GM08714 (cell line): ENCODE measurements around the gene SYNPO.

Experiments used
- H3K4me3 ChIP-seq: fragments of 200-500 bp; sonication (Bioruptor generic); 2 replicates; pipeline ENCODE4 v1.5.1; 2014; ENCODE audit warnings: mild to moderate bottlenecking, low read length, inconsistent platforms
- ZNF274 ChIP-seq: IDR thresholded peaks from 2 replicates; pipeline ENCODE4 v1.6.1; 2012; ENCODE audit warnings: mild to moderate bottlenecking, low read depth, low read length

The SYNPO gene, protein sequence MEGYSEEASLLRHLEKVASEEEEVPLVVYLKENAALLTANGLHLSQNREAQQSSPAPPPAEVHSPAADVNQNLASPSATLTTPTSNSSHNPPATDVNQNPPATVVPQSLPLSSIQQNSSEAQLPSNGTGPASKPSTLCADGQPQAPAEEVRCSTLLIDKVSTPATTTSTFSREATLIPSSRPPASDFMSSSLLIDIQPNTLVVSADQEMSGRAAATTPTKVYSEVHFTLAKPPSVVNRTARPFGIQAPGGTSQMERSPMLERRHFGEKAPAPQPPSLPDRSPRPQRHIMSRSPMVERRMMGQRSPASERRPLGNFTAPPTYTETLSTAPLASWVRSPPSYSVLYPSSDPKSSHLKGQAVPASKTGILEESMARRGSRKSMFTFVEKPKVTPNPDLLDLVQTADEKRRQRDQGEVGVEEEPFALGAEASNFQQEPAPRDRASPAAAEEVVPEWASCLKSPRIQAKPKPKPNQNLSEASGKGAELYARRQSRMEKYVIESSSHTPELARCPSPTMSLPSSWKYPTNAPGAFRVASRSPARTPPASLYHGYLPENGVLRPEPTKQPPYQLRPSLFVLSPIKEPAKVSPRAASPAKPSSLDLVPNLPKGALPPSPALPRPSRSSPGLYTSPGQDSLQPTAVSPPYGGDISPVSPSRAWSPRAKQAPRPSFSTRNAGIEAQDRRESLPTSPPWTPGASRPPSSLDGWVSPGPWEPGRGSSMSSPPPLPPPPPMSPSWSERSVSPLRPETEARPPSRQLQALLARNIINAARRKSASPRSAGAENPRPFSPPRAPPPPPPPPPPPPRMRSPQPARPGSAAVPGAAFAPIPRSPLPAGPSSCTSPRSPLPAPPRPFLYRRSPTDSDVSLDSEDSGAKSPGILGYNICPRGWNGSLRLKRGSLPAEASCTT

DNA sequence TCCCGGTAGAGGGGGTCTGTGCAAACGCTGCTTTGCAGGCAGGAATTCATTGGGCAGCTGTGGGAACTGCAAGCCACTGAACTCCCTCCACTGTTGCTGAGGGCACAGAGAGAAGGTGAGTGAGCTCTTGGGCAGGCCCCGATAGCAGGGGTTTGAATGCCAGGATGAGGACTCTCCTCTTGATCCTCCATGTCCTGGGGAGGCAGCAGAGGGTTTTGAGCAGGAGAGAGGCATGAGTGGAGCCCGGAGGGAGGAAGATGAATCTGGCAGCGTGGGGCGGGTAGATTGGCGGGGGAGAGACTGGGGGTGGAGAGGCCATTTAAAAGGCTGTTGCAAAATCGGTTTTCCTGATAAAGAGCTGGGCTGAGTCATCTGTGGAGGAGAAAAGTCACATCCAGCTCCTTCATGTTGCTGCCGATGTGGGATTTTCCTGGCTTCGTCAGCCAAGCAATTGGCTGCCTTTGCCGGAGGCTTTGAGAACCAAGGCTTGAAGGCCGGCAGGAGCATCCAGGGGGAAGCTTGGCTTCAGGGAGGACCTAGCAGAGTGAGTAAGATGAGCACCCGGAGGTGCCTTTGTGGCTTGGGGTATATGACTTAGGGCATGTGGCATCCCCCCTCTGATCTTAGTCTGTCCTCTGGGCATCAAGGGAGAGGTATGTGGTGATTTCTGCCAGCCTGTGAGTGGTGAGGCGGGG, at the start of gene SYNPO:
Gene SYNPO, plus strand, starts transcription at position 350 of the 695 bp plus-strand sequence. CDS start 7,616 bp downstream, outside the sequence.
- TF ChIP-seq ZNF274: no peak
- H3K4me3 ChIP-seq: no peak within 1 kb of the TSS

GRCh38 chr5:150590979-150591695, 49.3 kb upstream of the SYNPO start:
- H3K4me3 ChIP-seq: no peak overlapping the region

GRCh38 chr5:150593593-150593992, 46.9 kb upstream of the SYNPO start:
- no peak overlapping the region for H3K4me3 ChIP-seq

More at GRCh38 chr5:150590979-150591695, 49.3 kb upstream of the SYNPO start:
- no peak for TF ChIP-seq ZNF274

GRCh38 chr5:150593996-150594395, 46.5 kb upstream of the SYNPO start:
- no peak overlapping the region for H3K4me3 ChIP-seq

More at GRCh38 chr5:150593593-150593992, 46.9 kb upstream of the SYNPO start:
- TF ChIP-seq ZNF274: no peak

GRCh38 chr5:150595466-150596031, 44.9 kb upstream of the SYNPO start:
- H3K4me3 ChIP-seq: no peak overlapping the region
- no peak for TF ChIP-seq ZNF274

More at GRCh38 chr5:150593996-150594395, 46.5 kb upstream of the SYNPO start:
- TF ChIP-seq ZNF274: no peak

DNA sequence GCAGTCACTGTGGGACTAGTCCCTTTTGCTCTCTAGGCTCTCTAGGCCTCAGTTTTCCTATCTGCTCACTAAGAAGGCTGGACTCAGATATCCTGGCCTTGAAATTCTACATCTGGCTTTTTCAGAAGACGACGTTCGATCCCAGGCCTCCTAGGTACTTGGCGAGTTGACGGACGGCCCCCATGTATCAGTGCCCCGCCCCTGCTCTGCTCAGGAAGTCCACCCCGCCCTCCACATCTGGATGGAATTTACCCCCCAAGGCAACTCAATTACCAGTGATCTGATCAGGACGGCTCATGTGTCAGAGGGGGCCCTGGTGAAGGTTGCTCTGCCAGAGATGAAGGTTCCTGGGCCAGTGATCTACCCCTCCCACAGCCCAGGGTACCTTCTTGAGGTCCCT, 44.1 kb upstream of the SYNPO start:
- no peak for TF ChIP-seq ZNF274
- no peak overlapping the region for H3K4me3 ChIP-seq

DNA sequence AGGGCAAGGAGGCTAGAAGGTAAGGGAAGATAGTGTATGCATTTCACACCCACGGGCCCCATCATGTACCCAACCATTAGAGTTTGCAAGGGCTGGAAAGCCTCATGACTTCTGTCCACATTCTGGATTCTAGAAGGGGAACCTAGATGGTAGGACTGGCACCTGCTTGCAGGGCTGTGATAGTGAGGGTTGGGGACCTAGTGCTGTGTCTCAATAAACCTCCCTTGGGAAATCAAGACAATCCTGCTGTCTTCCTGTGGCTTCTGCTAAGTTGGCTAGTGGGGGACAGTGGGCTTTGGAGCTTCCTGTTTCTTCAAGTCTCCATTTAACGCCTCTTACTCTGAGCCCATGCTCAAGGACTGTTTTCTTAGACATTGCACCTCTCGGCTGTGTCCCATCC, 43.6 kb upstream of the SYNPO start:
- H3K4me3 ChIP-seq: no peak overlapping the region
- no peak for TF ChIP-seq ZNF274

DNA sequence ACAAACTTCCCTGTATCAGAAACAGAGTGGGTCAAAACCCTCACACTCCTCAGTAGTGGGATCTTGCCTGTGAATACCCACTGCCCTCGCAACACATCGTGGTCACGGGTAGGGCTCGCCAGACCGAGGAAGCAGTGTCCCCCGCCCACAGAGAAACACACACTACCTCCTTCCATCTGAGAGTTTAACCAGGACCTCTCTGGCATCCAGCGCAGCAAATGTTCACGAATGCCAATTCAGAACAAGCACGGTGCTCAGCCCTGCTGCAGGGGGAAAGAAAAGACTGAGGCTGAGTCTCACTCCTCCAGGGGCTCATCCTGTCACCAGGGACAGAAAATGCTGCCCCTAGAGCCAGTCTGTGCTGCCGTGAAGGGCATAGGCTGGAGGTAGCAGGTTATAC, 42.5 kb upstream of the SYNPO start:
- no peak for TF ChIP-seq ZNF274
- no peak overlapping the region for H3K4me3 ChIP-seq

DNA sequence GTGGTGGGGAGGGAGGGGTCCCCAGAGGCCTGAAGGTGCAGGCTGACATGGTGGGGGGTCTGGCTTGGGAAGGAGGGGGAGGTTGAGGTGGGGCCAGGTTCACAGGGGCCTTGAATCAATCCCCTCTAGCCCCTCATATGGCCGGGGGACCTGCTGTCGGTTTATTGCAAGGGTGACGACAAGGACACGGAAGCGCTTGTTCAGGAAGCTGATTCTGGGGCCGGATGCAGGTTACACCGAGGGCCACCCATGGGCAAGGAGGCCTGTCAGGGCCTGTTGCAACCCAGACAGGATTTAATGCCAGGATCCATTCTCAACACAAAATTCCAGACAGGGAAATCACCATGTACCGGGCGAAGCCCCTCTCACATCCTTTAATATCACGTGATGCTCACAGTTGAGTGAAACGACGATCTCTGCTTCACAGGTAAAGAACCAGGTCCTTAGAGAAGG, 41.6 kb upstream of the SYNPO start:
- no peak for TF ChIP-seq ZNF274
- no peak overlapping the region for H3K4me3 ChIP-seq

DNA sequence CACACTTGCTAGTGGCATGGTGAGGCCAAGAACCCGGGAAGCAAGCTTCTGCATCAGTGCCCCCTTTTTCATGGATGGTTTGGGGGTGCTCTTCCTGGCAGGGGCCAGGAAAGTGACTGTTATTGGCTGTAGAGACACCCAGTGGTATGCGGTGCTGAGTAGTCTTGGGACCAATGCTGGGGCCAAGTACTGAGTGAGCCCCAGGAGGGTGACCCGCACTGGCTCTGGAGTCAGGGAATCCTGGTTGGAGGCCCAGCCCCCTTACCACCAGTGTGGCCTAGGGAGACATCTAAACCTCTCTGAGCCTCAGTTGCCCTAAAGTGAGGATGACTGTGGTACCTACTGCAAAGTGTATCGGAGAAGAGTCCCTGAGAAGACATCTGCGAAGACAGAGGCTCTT, 41.2 kb upstream of the SYNPO start:
- TF ChIP-seq ZNF274: no peak

GRCh38 chr5:150599917-150600511, 40.4 kb upstream of the SYNPO start:
- TF ChIP-seq ZNF274: no peak
- H3K4me3 ChIP-seq: no peak overlapping the region

More for the DNA sequence above, 41.2 kb upstream of the SYNPO start:
- H3K4me3 ChIP-seq: no peak overlapping the region

DNA sequence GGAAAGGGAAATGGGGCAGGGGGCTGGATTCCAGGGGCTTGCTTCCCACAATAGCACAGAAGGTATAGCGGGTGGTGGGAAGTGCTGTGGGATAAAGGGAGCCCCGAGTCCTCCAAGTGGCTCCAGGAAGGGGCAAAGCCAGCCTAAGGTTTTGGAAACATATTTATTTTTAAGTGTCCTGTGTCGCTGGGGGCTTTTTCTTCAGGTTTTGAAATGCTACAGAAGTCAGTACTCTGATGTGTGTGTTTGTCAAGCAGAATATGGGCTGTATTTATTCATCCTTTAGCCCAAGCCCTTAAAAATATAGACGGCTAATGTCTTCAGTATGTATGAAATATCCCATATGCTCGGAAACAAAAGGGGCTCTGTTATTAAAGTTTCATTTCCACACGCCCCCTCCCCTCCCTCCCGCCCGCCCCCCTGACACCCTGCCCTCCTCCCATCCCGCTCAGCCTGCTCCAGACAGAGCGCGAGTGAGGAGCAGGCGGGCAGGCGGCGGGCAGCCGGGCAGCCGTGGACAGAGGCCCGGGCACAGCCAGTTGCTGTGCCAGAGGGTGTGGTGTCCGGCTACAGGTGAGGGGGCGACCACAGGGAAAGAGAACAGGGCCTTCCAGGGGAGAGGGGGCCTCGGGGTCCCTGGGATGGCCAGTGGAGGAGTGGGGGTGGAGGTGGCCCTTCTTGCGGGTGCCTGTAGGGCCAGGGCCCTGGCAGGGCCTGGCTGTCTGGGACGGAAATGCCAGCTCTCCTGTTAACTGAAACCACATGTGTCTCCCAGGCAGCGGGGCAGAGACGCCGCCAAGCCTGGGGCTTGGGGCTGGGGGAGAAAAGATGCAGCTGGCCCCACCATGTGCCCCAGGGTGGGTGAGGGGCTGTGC, 39.6 kb upstream of the SYNPO start:
- no peak for TF ChIP-seq ZNF274
- H3K4me3 ChIP-seq: no peak overlapping the region
